Renal cortical epithelial cell (primary cell): ENCODE results near the gene DUSP28. TPM values are rescaled to one million over a fixed set of nuclear protein-coding genes. Genes with fewer than 3 reads are reported as not detected.
A peak's percentile ranks its signal among the peaks of the same experiment; 100 is the strongest.
"Not testable (repeated sequence)": the region's sequence is repeated elsewhere in the genome, so short reads cannot be mapped to it uniquely, and the experiment has no call there.

Experiments
- DNase-seq: peaks from one replicate; pipeline ENCODE4 v3.0.0-alpha.2; 2011; ENCODE audit warnings: low read depth
- total RNA-seq: library from RNA; depleted of rRNA; stranded (reverse); fragments of >200 nt; gene quantifications from 2 replicates; pipeline ENCODE4 v1.2.3, GENCODE V29; 2014

DUSP28 gene
- total RNA-seq, result 3.1 and 4.0 TPM in 2 replicates

- DNase-seq, result peak; percentile 57
Observed at GRCh38 chr2:240560084-240560479, at the start of gene DUSP28. TSS of gene DUSP28 (plus strand) at chr2:240560357. CDS start at chr2:240560685, 328 bp downstream.

GRCh38 chr2:240510513-240511210 lies 49.5 kb upstream of the DUSP28 start:
- DNase-seq, result no peak

- DNase-seq, result no peak
Observed at GRCh38 chr2:240511351-240512108, 48.6 kb upstream of the DUSP28 start.

- DNase-seq, result no peak
Observed at GRCh38 chr2:240512109-240512485, 48.1 kb upstream of the DUSP28 start.

GRCh38 chr2:240512666-240513535 lies 47.3 kb upstream of the DUSP28 start:
- no peak for DNase-seq

- peak; percentile 63 for DNase-seq
Observed at GRCh38 chr2:240513549-240514287, 46.4 kb upstream of the DUSP28 start.

GRCh38 chr2:240514631-240515030 lies 45.5 kb upstream of the DUSP28 start:
- DNase-seq, result no peak

GRCh38 chr2:240517342-240517741 lies 42.8 kb upstream of the DUSP28 start:
- DNase-seq, result no peak

- no peak for DNase-seq
Observed at GRCh38 chr2:240518981-240519380, 41.2 kb upstream of the DUSP28 start.

GRCh38 chr2:240519396-240520129 lies 40.6 kb upstream of the DUSP28 start:
- peak; percentile 25 for DNase-seq

GRCh38 chr2:240520130-240520973 lies 39.8 kb upstream of the DUSP28 start:
- DNase-seq, result no peak

GRCh38 chr2:240520974-240521350 lies 39.2 kb upstream of the DUSP28 start:
- no peak for DNase-seq

- not testable (repeated sequence) for DNase-seq
Observed at GRCh38 chr2:240521885-240522284, 38.3 kb upstream of the DUSP28 start.

- no peak for DNase-seq
Observed at GRCh38 chr2:240522406-240522805, 37.8 kb upstream of the DUSP28 start.

GRCh38 chr2:240523451-240524281 lies 36.5 kb upstream of the DUSP28 start:
- DNase-seq, result no peak

- no peak for DNase-seq
Observed at GRCh38 chr2:240524963-240525718, 35.0 kb upstream of the DUSP28 start.

- no peak for DNase-seq
Observed at GRCh38 chr2:240525802-240526201, 34.4 kb upstream of the DUSP28 start.

GRCh38 chr2:240526521-240526920 lies 33.6 kb upstream of the DUSP28 start:
- no peak for DNase-seq
